Thoracic aorta endothelial cell (primary cell): ENCODE data around the gene FILIP1. TPM values are rescaled to one million over a fixed set of nuclear protein-coding genes. Genes with fewer than 3 reads are reported as not detected.
A peak's percentile ranks its signal among the peaks of the same experiment; 100 is the strongest.

Experiments
- small RNA-seq: library from RNA; depleted of rRNA; stranded (forward); fragments of <200 nt; gene quantifications from one replicate; pipeline ENCODE3, GENCODE V24; 2012
- total RNA-seq: library from RNA; depleted of rRNA; stranded (reverse); fragments of >200 nt; gene quantifications from 2 replicates; pipeline ENCODE4 v1.2.3, GENCODE V29; 2012

FILIP1 gene
- 6.5 and 7.9 TPM in 2 replicates for total RNA-seq

DNA sequence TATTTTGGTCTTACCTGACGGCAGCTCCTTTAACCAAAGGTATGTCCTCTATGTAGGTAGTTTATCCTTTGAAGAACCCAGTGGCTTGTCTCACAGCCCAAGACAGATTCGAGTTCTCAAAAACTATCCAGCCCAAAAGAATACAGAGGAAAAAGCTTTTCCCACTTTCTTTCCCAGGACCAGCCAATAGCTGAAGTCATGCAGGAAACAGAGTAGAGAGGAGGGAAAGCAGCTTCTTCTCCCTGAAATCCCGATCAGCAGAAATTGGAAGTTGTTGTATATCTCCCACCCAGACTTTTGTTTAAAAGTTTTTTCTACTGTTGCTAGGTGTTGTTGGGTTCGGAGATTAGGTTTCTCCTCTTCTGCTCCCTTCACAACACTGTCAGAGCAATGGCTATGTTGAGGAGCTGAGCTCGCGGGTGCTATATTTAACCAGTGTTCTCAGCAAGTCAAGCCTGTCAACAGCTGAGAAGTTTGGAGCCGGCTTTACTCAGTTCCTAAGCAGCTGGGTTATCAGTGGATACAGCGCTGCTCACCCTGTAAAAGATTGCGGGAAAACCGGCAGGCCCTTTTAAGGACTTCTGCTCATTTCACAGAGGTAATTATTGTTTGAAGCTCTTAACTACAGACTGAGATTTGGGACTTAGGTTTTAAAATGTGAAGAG is at the start of gene FILIP1:
Gene FILIP1 (minus strand): TSS at position 401 of the 665 bp plus-strand sequence. CDS start 78,828 bp downstream, outside the sequence.

GRCh38 chr6:75284632-75285282 is 208.8 kb downstream of the FILIP1 start, which contains the start of gene TMEM30A:
TSS of gene TMEM30A (minus strand) at chr6:75284792. CDS start at chr6:75284638, 154 bp downstream.

GRCh38 chr6:75243333-75244062 is 250.1 kb downstream of the FILIP1 start, which contains the start of gene COX7A2:
TSS of gene COX7A2 (minus strand) at chr6:75243801. CDS start at chr6:75243734, 67 bp downstream.

Small RNAs within 50 kb of the gene (small RNA-seq; reads per million reads assigned to genes)
- gene MIR4463 (not detected), gene RF00012 (not detected), gene RNU1-34P (1.8 reads per million, percentile 44 among the genes with 10 or more reads in this experiment)

Other genes starting within 250 kb of the FILIP1 start
- 103 and 130 TPM in 2 replicates for gene COX7A2, start 250.0 kb downstream of the FILIP1 start, total RNA-seq
- 345 and 387 TPM in 2 replicates for gene TMEM30A, start 209.0 kb downstream of the FILIP1 start, total RNA-seq
- gene SENP6, start 108.1 kb upstream of the FILIP1 start, total RNA-seq = 168 and 172 TPM in 2 replicates